ENCODE results near the gene CEMIP2.
A peak's percentile ranks its signal among the peaks of the same experiment; 100 is the strongest.
"Not testable (repeated sequence)": the region's sequence is repeated elsewhere in the genome, so short reads cannot be mapped to it uniquely, and the experiment has no call there.

Gene CEMIP2

GRCh38 chr9:71768388-71769174 lies at the start of gene CEMIP2:
TSS of gene CEMIP2 (minus strand) at chr9:71768513. CDS start at chr9:71750373, 18,140 bp downstream.
- H3K4me3 Mint-ChIP-seq = peak within 1 kb of the TSS; percentile 93
- ATAC-seq (ENCODE audit: low read depth) (peak; percentile 81), DNase-seq (ENCODE audit: low spot score in 2 of 2) (peak; percentile 88)
- H3K27ac Mint-ChIP-seq = peak within 1 kb of the TSS; percentile 95
- H3K9me3 Mint-ChIP-seq = no peaks in the 10 kb centered on the region
- H3K36me3 Mint-ChIP-seq = no peaks in the 10 kb centered on the region
- H3K4me1 Mint-ChIP-seq = peaks cover 39% of the 10 kb centered on the region
- H3K27me3 Mint-ChIP-seq = no peaks in the 10 kb centered on the region

- Mint-ChIP-seq H3K27me3 (no peaks in the 10 kb centered on the region), H3K4me3 (peak overlapping the region; percentile 24), H3K4me1 (peaks cover 18% of the 10 kb centered on the region), H3K36me3 (no peaks in the 10 kb centered on the region), H3K27ac (peak overlapping the region; percentile 51), H3K9me3 (no peaks in the 10 kb centered on the region)
- no peak for ATAC-seq (ENCODE audit: low read depth)
- no peak for DNase-seq (ENCODE audit: low spot score in 2 of 2)
These were observed 48.7 kb upstream of the CEMIP2 start for GRCh38 chr9:71816916-71817451.

GRCh38 chr9:71814815-71815214 lies 46.5 kb upstream of the CEMIP2 start:
- Mint-ChIP-seq H3K27ac (no peak overlapping the region), H3K4me3 (no peak overlapping the region), H3K36me3 (no peaks in the 10 kb centered on the region), H3K9me3 (no peaks in the 10 kb centered on the region), H3K4me1 (peaks cover 18% of the 10 kb centered on the region), H3K27me3 (no peaks in the 10 kb centered on the region)
- DNase-seq (ENCODE audit: low spot score in 2 of 2) (no peak), ATAC-seq (ENCODE audit: low read depth) (no peak)

GRCh38 chr9:71814226-71814625 lies 45.9 kb upstream of the CEMIP2 start:
- no peak overlapping the region for H3K27ac Mint-ChIP-seq
- ATAC-seq (ENCODE audit: low read depth) (no peak), DNase-seq (ENCODE audit: low spot score in 2 of 2) (no peak)
- no peaks in the 10 kb centered on the region for H3K36me3 Mint-ChIP-seq
- no peak overlapping the region for H3K4me3 Mint-ChIP-seq
- H3K9me3 Mint-ChIP-seq = no peaks in the 10 kb centered on the region
- H3K27me3 Mint-ChIP-seq = no peaks in the 10 kb centered on the region
- peaks cover 18% of the 10 kb centered on the region for H3K4me1 Mint-ChIP-seq

GRCh38 chr9:71812385-71812784 lies 44.1 kb upstream of the CEMIP2 start:
- H3K27me3 Mint-ChIP-seq = no peaks in the 10 kb centered on the region
- no peaks in the 10 kb centered on the region for H3K36me3 Mint-ChIP-seq
- H3K4me3 Mint-ChIP-seq = no peak overlapping the region
- H3K4me1 Mint-ChIP-seq = peaks cover 15% of the 10 kb centered on the region
- ATAC-seq (ENCODE audit: low read depth) (no peak), DNase-seq (ENCODE audit: low spot score in 2 of 2) (no peak)
- no peaks in the 10 kb centered on the region for H3K9me3 Mint-ChIP-seq
- H3K27ac Mint-ChIP-seq = no peak overlapping the region

- Mint-ChIP-seq H3K27me3 (no peaks in the 10 kb centered on the region), H3K27ac (no peak overlapping the region), H3K36me3 (no peaks in the 10 kb centered on the region), H3K4me1 (peaks cover 11% of the 10 kb centered on the region), H3K9me3 (no peaks in the 10 kb centered on the region), H3K4me3 (no peak overlapping the region)
- DNase-seq (ENCODE audit: low spot score in 2 of 2) = no peak
- no peak for ATAC-seq (ENCODE audit: low read depth)
These were observed 39.8 kb upstream of the CEMIP2 start for GRCh38 chr9:71808068-71808467.

- Mint-ChIP-seq H3K4me1 (peaks cover 11% of the 10 kb centered on the region), H3K27me3 (no peaks in the 10 kb centered on the region), H3K36me3 (no peaks in the 10 kb centered on the region), H3K9me3 (no peaks in the 10 kb centered on the region), H3K27ac (no peak overlapping the region), H3K4me3 (no peak overlapping the region)
- DNase-seq (ENCODE audit: low spot score in 2 of 2) = peak; percentile 41 to 54
- peak; percentile 96 for ATAC-seq (ENCODE audit: low read depth)
These were observed 38.6 kb upstream of the CEMIP2 start for GRCh38 chr9:71806901-71807307.

DNA sequence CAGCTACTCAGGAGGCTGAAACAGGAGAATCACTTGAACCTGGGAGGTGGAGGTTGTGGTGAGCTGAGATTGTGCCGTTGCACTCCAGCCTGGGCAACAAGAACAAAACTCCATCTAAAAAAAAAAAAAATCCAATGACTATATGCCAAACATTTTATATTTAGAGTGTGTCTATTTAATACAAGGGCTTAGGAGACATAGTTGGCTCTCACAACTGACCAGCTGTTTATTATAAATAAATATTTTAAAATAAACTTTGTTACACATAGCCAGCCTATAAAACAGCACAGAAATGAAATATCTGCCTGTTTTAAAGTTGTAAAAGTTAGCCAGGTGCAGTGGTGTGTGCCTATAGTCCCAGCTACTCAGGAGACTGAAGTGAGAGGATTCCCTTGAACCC lies 36.8 kb upstream of the CEMIP2 start:
- H3K27ac Mint-ChIP-seq; H3K4me3 Mint-ChIP-seq; H3K27me3 Mint-ChIP-seq; H3K9me3 Mint-ChIP-seq; H3K36me3 Mint-ChIP-seq; DNase-seq (ENCODE audit: low spot score in 2 of 2); ATAC-seq (ENCODE audit: low read depth): not testable (repeated sequence)
- peaks cover 11% of the 10 kb centered on the region for H3K4me1 Mint-ChIP-seq

GRCh38 chr9:71801826-71802225 lies 33.5 kb upstream of the CEMIP2 start:
- DNase-seq (ENCODE audit: low spot score in 2 of 2) (no peak), ATAC-seq (ENCODE audit: low read depth) (no peak)
- no peak overlapping the region for H3K4me3 Mint-ChIP-seq
- H3K27me3 Mint-ChIP-seq = no peaks in the 10 kb centered on the region
- H3K9me3 Mint-ChIP-seq = no peaks in the 10 kb centered on the region
- no peak overlapping the region for H3K27ac Mint-ChIP-seq
- peaks cover 16% of the 10 kb centered on the region for H3K4me1 Mint-ChIP-seq
- H3K36me3 Mint-ChIP-seq = no peaks in the 10 kb centered on the region

DNA sequence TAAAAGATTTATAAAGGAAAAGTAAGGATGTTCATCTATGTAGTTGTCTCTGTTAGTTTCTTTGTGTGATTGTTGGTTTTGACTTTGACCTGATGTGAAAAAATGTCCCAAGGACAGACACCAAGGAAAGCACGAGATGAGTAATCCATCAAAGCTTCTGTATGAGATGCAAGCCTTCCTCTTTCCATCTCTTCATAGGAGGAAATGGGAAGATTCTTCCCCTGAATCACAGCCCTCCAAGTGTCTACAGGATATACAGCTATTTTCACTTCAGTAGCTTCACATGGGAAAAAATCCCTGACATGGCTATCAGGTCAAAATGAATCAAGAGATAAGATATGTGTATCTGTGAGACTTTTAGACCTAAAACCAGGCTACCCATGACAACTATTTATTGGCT lies 29.0 kb upstream of the CEMIP2 start:
- Mint-ChIP-seq H3K27ac (peak overlapping the region; percentile 35), H3K36me3 (no peaks in the 10 kb centered on the region), H3K4me3 (no peak overlapping the region), H3K9me3 (no peaks in the 10 kb centered on the region), H3K27me3 (no peaks in the 10 kb centered on the region), H3K4me1 (peaks cover 45% of the 10 kb centered on the region)
- ATAC-seq (ENCODE audit: low read depth) (no peak), DNase-seq (ENCODE audit: low spot score in 2 of 2) (no peak)

DNA sequence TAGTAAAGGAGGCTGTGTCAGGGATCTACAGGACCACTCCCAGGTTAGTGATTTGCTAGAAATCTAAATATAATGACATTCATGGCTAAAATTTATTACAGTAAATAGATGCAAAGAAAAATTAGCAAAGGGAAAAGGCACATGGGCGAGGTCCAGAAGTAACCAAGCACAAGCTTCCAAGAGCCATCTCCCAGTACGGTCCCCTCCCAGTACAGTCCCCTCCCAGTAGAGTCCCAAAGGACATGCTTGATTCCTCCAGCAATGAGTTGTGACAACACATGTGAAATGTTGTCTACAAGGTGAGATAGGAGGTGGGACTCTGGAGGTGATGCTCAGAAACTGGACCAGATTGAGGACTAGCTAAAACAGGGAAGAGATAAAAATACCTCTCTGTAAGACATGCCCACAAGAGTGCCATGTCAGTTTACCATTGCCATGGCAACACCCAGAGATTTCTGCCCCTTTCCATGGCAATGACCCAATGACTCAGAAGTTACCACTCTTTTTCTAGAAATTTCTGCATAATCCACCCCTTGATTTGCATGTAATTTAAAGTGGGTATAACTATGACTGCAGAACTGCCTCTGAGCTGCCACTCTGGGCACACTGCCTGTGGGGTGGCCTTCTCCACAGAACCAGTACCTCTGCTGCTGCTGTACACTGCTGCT lies 27.9 kb upstream of the CEMIP2 start:
- peak overlapping the region; percentile 80 for H3K27ac Mint-ChIP-seq
- peak overlapping the region; percentile 24 for H3K4me3 Mint-ChIP-seq
- peaks cover 4% of the 10 kb centered on the region for H3K9me3 Mint-ChIP-seq
- ATAC-seq (ENCODE audit: low read depth) (peak; percentile 16), DNase-seq (ENCODE audit: low spot score in 2 of 2) (no peak)
- H3K36me3 Mint-ChIP-seq = peaks cover 3% of the 10 kb centered on the region
- H3K27me3 Mint-ChIP-seq = no peaks in the 10 kb centered on the region
- H3K4me1 Mint-ChIP-seq = peaks cover 47% of the 10 kb centered on the region

DNA sequence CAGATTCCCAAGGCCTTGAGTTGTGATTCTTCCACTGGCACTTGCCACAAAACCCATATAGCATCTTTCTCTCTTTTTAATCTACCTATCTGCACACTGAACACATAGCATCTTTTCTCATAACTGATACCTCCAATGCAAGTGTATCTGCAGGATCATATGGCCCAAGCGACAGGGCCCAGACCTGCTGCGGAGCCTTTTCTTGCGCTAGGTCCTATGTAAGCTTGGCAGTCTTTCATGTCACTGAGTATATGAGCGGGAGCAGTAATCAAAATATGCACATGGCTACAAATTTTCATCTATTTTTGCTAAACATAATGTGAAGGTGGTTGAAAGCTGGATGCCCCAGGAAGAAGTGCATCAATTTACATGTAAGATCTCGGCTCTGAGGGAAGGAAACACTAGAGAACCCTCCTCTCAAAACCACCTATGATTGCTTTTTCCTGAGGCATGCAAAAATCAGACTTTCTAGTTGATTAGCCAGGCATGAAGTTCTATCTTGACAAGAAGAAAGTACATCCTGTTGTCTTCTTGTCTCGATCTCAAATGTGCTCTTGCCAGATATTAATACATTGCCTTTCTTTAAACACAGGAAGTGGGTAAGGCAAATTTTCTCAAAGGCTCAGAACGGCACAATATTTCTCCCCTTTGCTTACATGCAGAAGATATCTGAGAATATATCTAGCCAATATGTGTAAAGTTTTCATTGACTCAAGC lies 26.9 kb upstream of the CEMIP2 start:
- ATAC-seq (ENCODE audit: low read depth) (peak; percentile 92), DNase-seq (ENCODE audit: low spot score in 2 of 2) (peak; percentile 26 to 63)
- Mint-ChIP-seq H3K27ac (peak overlapping the region; percentile 80), H3K4me3 (peak overlapping the region; percentile 72), H3K9me3 (peaks cover 4% of the 10 kb centered on the region), H3K36me3 (peaks cover 3% of the 10 kb centered on the region), H3K4me1 (peaks cover 47% of the 10 kb centered on the region), H3K27me3 (no peaks in the 10 kb centered on the region)

- H3K9me3 Mint-ChIP-seq = peaks cover 4% of the 10 kb centered on the region
- H3K27ac Mint-ChIP-seq = no peak overlapping the region
- H3K36me3 Mint-ChIP-seq = peaks cover 3% of the 10 kb centered on the region
- peaks cover 44% of the 10 kb centered on the region for H3K4me1 Mint-ChIP-seq
- no peaks in the 10 kb centered on the region for H3K27me3 Mint-ChIP-seq
- H3K4me3 Mint-ChIP-seq = no peak overlapping the region
- no peak for DNase-seq (ENCODE audit: low spot score in 2 of 2)
- no peak for ATAC-seq (ENCODE audit: low read depth)
These were observed 25.2 kb upstream of the CEMIP2 start for GRCh38 chr9:71793386-71794105.
